ENCODE results near the gene MYPOP. TPM values are rescaled to one million over a fixed set of nuclear protein-coding genes. Genes with fewer than 3 reads are reported as not detected.

The MYPOP gene
- total and polyA plus RNA-seq, 10 of the 15 experiments (the other 5 are each of a cell fraction or from before 2014, with no cell fraction given), result 0.47 to 9.4 (median 1.4) TPM

DNA sequence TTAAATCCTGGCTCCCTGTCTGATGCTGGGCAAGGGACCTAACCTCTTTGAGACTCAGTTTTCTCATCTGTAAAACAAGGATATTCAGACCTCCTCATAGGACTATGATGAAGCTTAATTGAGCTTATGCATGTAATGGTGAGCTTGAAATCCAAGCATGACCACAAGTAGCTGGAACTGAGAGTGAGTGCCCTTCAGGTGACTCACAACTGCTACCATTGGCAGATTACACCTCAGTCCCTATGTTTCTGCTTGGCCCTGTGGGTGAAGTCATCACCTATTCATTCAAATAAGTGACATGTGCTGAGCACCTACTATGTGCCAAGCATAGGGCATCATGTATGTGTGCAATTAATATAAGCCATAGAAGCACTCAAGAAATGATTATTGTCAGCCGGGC lies 45.5 kb upstream of the MYPOP start (continued):
- TF ChIP-seq YY1 (IDR thresholded peaks at IDR 0.05; ENCODE audit: low read depth, low read length) (no peak), ATF7 (IDR thresholded peaks at IDR 0.05; ENCODE audit: low read depth) (no peak), NR2C2 (IDR thresholded peaks at IDR 0.05; ENCODE audit: borderline replicate concordance, control insufficient read depth, insufficient read length, low read depth) (no peak), ESRRA (IDR thresholded peaks at IDR 0.05; ENCODE audit: low read length) (no peak), KLF5 (IDR thresholded peaks at IDR 0.05; ENCODE audit: partially characterized antibody) (no peak), SMC3 (IDR thresholded peaks at IDR 0.05; ENCODE audit: borderline replicate concordance, low read length) (no peak), PAX8 (IDR thresholded peaks at IDR 0.05) (no peak), GABPA (IDR thresholded peaks at IDR 0.05; ENCODE audit: low read depth) (no peak), RAD21 (IDR thresholded peaks at IDR 0.05; ENCODE audit: insufficient read depth, low read depth, low read length) (no peak)
- TF ChIP-seq, protein P1, sequence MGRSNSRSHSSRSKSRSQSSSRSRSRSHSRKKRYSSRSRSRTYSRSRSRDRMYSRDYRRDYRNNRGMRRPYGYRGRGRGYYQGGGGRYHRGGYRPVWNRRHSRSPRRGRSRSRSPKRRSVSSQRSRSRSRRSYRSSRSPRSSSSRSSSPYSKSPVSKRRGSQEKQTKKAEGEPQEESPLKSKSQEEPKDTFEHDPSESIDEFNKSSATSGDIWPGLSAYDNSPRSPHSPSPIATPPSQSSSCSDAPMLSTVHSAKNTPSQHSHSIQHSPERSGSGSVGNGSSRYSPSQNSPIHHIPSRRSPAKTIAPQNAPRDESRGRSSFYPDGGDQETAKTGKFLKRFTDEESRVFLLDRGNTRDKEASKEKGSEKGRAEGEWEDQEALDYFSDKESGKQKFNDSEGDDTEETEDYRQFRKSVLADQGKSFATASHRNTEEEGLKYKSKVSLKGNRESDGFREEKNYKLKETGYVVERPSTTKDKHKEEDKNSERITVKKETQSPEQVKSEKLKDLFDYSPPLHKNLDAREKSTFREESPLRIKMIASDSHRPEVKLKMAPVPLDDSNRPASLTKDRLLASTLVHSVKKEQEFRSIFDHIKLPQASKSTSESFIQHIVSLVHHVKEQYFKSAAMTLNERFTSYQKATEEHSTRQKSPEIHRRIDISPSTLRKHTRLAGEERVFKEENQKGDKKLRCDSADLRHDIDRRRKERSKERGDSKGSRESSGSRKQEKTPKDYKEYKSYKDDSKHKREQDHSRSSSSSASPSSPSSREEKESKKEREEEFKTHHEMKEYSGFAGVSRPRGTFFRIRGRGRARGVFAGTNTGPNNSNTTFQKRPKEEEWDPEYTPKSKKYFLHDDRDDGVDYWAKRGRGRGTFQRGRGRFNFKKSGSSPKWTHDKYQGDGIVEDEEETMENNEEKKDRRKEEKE (IDR thresholded peaks at IDR 0.05), result no peak
- TF ChIP-seq, protein P2, sequence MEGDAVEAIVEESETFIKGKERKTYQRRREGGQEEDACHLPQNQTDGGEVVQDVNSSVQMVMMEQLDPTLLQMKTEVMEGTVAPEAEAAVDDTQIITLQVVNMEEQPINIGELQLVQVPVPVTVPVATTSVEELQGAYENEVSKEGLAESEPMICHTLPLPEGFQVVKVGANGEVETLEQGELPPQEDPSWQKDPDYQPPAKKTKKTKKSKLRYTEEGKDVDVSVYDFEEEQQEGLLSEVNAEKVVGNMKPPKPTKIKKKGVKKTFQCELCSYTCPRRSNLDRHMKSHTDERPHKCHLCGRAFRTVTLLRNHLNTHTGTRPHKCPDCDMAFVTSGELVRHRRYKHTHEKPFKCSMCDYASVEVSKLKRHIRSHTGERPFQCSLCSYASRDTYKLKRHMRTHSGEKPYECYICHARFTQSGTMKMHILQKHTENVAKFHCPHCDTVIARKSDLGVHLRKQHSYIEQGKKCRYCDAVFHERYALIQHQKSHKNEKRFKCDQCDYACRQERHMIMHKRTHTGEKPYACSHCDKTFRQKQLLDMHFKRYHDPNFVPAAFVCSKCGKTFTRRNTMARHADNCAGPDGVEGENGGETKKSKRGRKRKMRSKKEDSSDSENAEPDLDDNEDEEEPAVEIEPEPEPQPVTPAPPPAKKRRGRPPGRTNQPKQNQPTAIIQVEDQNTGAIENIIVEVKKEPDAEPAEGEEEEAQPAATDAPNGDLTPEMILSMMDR (IDR thresholded peaks at IDR 0.05 in 2 of 3, conservative IDR thresholded peaks at IDR 0.05 in 1 of 3; ENCODE audit: control insufficient read depth in 2 of 3, extremely low read depth in 1 of 3, insufficient read depth in 1 of 3, low read depth in 3 of 3, low read length in 3 of 3), result no peak
- TF ChIP-seq, protein P3, sequence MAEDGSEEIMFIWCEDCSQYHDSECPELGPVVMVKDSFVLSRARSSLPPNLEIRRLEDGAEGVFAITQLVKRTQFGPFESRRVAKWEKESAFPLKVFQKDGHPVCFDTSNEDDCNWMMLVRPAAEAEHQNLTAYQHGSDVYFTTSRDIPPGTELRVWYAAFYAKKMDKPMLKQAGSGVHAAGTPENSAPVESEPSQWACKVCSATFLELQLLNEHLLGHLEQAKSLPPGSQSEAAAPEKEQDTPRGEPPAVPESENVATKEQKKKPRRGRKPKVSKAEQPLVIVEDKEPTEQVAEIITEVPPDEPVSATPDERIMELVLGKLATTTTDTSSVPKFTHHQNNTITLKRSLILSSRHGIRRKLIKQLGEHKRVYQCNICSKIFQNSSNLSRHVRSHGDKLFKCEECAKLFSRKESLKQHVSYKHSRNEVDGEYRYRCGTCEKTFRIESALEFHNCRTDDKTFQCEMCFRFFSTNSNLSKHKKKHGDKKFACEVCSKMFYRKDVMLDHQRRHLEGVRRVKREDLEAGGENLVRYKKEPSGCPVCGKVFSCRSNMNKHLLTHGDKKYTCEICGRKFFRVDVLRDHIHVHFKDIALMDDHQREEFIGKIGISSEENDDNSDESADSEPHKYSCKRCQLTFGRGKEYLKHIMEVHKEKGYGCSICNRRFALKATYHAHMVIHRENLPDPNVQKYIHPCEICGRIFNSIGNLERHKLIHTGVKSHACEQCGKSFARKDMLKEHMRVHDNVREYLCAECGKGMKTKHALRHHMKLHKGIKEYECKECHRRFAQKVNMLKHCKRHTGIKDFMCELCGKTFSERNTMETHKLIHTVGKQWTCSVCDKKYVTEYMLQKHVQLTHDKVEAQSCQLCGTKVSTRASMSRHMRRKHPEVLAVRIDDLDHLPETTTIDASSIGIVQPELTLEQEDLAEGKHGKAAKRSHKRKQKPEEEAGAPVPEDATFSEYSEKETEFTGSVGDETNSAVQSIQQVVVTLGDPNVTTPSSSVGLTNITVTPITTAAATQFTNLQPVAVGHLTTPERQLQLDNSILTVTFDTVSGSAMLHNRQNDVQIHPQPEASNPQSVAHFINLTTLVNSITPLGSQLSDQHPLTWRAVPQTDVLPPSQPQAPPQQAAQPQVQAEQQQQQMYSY (CRISPR knock-in tag; IDR thresholded peaks at IDR 0.05), result no peak

Data from GM12878 (cell line).